Naive B cell (primary cell): ENCODE measurements around the gene CLEC4G. TPM values are rescaled to one million over a fixed set of nuclear protein-coding genes. Genes with fewer than 3 reads are reported as not detected.

Source experiments
- ATAC-seq, 2 donors: fragments of 150-1000 bp; cut with Tn5 transposase; 2 replicates each; pipeline ENCODE4 v1.10.0; 2021; ENCODE audit warnings: low read depth in 2 of 2, mild to moderate bottlenecking in 2 of 2, moderate library complexity in 2 of 2
- DNase-seq: peaks from one replicate; pipeline ENCODE4 v3.0.0; 2022
- H3K27ac Mint-ChIP-seq, 6 donors: one replicate each; pipeline ENCODE4 v1.8.0; 2020 to 2022; ENCODE audit warnings: mild to moderate bottlenecking in 6 of 6, mixed read lengths in 6 of 6, moderate library complexity in 5 of 6, inconsistent platforms in 2 of 6
- H3K27me3 Mint-ChIP-seq, 3 donors: one replicate each; pipeline ENCODE4 v1.8.0; 2021 to 2022; ENCODE audit warnings: mixed read lengths in 3 of 3, mild to moderate bottlenecking in 1 of 3
- H3K36me3 Mint-ChIP-seq, 2 donors: one replicate each; pipeline ENCODE4 v1.8.0; 2020 to 2022; ENCODE audit warnings: mixed read lengths in 2 of 2, inconsistent platforms in 1 of 2, mild to moderate bottlenecking in 1 of 2
- H3K4me1 Mint-ChIP-seq, 3 donors: one replicate each; pipeline ENCODE4 v1.8.0; 2020 to 2022; ENCODE audit warnings: mixed read lengths in 3 of 3, inconsistent platforms in 1 of 3, mild to moderate bottlenecking in 1 of 3, moderate library complexity in 1 of 3
- H3K4me3 Mint-ChIP-seq, 8 donors: one replicate each; pipeline ENCODE4 v1.8.0; 2020 to 2022; ENCODE audit warnings: mild to moderate bottlenecking in 8 of 8, mixed read lengths in 8 of 8, moderate library complexity in 8 of 8, inconsistent platforms in 2 of 8
- H3K9me3 Mint-ChIP-seq, 7 donors: one replicate each; pipeline ENCODE4 v1.8.0; 2020 to 2022; ENCODE audit warnings: mixed read lengths in 7 of 7, mild to moderate bottlenecking in 5 of 7, inconsistent platforms in 2 of 7, moderate library complexity in 1 of 7
- polyA plus RNA-seq, 6 donors: library from polyadenylated mRNA; unstranded; fragments of 300-500 nt; fragmentation: Illumina TruSeq; gene quantifications; one replicate each; pipeline ENCODE4 v1.2.3, GENCODE V29; 2021; ENCODE audit warnings: low read depth in 6 of 6

CLEC4G gene
- polyA plus RNA-seq, 6 donors from 2014 or later = 1.4 to 3.2 (median 1.8) TPM

DNA sequence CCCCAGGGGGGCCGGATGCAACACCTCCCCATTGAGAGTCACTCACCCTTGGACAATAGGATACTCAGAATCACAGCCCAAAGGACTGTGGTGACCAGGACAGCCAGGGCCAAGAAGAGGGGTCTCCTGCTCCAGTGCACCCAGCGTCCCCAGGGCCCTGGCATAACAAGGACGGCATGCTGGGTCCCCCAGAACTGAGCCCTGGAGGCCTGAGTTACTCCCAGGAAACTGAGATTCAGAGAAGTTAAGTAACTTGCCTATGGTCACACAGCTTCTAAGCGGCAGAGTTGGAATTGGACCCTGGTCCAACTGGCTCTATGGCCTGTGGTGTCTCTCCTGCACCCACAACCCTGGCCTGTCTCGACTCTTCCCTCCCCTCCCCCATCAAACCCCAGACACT is 295 bp downstream of the CLEC4G start:
- H3K27me3 Mint-ChIP-seq = peaks cover 10 to 40% (median 33%) of the 10 kb centered on the region in 3 donors

DNA sequence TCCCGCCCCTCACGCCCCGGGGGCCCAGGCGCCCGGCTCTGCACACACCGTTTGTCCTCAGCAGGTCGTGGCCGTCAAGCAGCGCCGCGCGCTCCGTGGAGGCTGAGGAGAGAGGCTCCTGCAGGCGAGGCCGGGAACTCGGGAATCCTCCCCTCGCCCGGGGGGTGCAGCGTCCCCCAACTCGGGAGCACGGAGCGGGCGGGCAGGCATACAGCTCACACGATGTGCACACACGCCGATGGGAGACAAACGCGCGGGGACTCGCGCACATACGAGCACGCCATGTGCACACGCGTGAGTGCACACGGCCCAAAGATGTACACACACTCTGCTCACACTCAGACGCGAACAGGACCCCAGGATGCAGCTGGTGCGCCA is 703 bp downstream of the CLEC4G start:
- Mint-ChIP-seq H3K36me3 (peaks cover 0 to 7% of the 10 kb centered on the region in 2 donors), H3K4me1 (peaks cover 37 to 51% (median 46%) of the 10 kb centered on the region in 3 donors), H3K4me3 (peak overlapping the region in 5 of 8 donors; percentile 24 to 84 (median 52)), H3K27ac (no peak overlapping the region), H3K27me3 (peaks cover 10 to 40% (median 33%) of the 10 kb centered on the region in 3 donors), H3K9me3 (peaks cover 0 to 5% (median 0%) of the 10 kb centered on the region in 7 donors)
- ATAC-seq (no peak), DNase-seq (no peak)

More for the DNA sequence above, 295 bp downstream of the CLEC4G start:
- Mint-ChIP-seq H3K4me3 (peak overlapping the region in 5 of 8 donors; percentile 23 to 84 (median 37)), H3K36me3 (peaks cover 0 to 7% of the 10 kb centered on the region in 2 donors), H3K9me3 (peaks cover 0 to 5% (median 0%) of the 10 kb centered on the region in 7 donors), H3K27ac (peak overlapping the region in 1 of 6 donors; percentile 38), H3K4me1 (peaks cover 37 to 51% (median 50%) of the 10 kb centered on the region in 3 donors)
- DNase-seq (no peak), ATAC-seq (no peak)

DNA sequence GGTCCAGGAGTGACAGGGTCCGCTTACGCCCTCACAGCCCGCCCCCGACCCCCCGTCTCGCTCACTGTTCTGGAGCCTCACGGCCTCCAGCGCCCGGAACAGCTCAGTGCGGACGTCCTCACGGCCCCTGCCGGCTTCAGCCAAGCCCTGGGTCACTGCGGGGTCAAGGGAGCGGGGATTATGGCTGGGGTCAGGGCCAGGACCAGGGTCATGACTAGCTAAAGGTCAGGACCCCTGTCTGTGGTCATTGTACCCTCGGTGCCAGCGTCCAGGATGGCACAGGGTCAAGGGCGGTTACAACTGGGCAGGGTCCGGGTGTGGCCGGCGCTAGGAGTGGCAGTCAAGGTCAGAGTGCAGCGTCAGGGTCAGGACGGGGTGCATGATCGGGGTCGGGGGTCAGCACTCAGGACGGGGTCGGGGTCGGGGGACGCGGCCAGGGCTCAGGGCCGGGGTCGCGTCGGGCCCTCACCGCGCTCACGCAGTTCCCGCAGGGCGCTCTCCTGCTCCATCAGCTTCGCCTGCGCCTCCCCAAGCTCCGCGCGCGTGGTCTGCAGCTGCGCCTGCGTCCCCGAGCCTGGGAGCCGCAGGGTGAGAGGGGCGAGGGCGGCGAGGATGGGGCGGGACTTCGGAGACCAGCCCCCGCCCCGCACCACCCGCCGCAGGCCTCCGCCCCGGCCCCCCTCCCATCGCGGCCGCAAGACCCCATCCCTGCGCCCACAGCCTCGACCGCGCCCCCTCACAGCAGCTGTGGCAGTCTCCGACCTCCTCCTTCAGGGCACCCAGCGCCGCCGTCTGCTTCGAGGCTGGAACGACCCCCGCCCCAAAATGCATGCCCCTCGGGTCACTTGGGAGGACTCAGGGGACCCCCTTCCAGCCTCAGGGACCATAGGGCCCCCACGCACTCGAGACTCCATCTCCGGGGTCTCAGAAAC is 1.4 kb downstream of the CLEC4G start:
- peaks cover 0 to 7% of the 10 kb centered on the region in 2 donors for H3K36me3 Mint-ChIP-seq
- peaks cover 0 to 5% (median 0%) of the 10 kb centered on the region in 7 donors for H3K9me3 Mint-ChIP-seq
- peak overlapping the region in 3 of 6 donors; percentile 47 to 80 (median 76) for H3K27ac Mint-ChIP-seq
- ATAC-seq (peak; percentile 22 to 24), DNase-seq (no peak)
- peaks cover 10 to 40% (median 33%) of the 10 kb centered on the region in 3 donors for H3K27me3 Mint-ChIP-seq
- H3K4me1 Mint-ChIP-seq = peaks cover 37 to 56% (median 48%) of the 10 kb centered on the region in 3 donors
- peak overlapping the region; percentile 70 to 94 (median 84) for H3K4me3 Mint-ChIP-seq

DNA sequence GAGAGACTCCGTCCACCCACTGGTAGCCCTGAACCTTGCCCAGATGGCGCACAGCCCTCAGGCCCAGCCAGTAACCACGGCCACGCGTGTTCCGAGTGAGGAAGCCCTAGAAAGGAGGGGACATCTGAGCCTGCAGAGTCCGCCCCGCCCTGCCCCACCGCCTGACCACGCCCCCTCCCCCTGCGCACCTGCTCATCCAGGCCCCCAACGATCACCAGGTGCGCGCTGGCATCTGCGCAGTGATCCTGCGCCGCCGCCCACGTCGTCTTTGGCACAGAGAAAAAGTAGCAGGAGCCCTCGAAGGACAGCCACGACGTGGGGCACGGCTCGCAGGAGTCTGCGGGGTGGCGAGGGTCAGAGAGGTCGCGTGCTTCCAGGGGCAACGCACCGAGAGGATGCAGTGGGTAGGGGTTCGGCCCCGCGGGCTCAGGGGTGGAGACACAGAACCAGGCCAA is 2.1 kb downstream of the CLEC4G start:
- peak; percentile 66 for ATAC-seq
- Mint-ChIP-seq H3K27ac (peak overlapping the region in 5 of 6 donors; percentile 24 to 96 (median 80)), H3K4me3 (peak overlapping the region; percentile 70 to 94 (median 84))

DNA sequence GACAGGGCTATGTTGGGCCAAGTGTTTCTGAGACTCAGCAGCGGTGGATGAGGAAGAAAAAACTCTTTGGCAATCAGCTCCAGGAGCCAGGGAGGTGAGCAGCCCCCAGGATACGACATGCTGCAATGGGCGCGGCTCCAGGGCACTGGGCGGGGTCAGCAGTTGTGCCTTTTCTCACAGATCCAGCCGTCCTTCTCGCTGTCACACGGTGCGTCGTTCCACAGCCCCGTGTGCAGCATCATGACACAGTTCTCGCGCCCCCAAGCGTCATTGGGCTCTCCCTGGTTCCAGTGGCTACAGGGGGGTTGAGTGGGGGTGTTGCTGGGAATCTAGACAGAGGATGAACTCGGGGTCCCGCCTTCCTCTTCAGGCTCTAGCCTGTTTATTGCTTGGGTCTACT is 2.7 kb downstream of the CLEC4G start:
- peak; percentile 47 for DNase-seq
- H3K4me1 Mint-ChIP-seq = peaks cover 30 to 56% (median 37%) of the 10 kb centered on the region in 3 donors
- peak overlapping the region; percentile 66 to 96 (median 84) for H3K27ac Mint-ChIP-seq
- peaks cover 0 to 5% (median 0%) of the 10 kb centered on the region in 7 donors for H3K9me3 Mint-ChIP-seq
- peak; percentile 67 for ATAC-seq
- H3K27me3 Mint-ChIP-seq = peaks cover 10 to 35% (median 33%) of the 10 kb centered on the region in 3 donors
- H3K4me3 Mint-ChIP-seq = peak overlapping the region; percentile 70 to 92 (median 84)
- peaks cover 0 to 7% of the 10 kb centered on the region in 2 donors for H3K36me3 Mint-ChIP-seq

More for the DNA sequence above, 2.1 kb downstream of the CLEC4G start:
- Mint-ChIP-seq H3K27me3 (peaks cover 10 to 40% (median 33%) of the 10 kb centered on the region in 3 donors), H3K9me3 (peaks cover 0 to 5% (median 0%) of the 10 kb centered on the region in 7 donors), H3K36me3 (peaks cover 0 to 7% of the 10 kb centered on the region in 2 donors), H3K4me1 (peaks cover 36 to 60% (median 44%) of the 10 kb centered on the region in 3 donors)
- DNase-seq = peak; percentile 55

DNA sequence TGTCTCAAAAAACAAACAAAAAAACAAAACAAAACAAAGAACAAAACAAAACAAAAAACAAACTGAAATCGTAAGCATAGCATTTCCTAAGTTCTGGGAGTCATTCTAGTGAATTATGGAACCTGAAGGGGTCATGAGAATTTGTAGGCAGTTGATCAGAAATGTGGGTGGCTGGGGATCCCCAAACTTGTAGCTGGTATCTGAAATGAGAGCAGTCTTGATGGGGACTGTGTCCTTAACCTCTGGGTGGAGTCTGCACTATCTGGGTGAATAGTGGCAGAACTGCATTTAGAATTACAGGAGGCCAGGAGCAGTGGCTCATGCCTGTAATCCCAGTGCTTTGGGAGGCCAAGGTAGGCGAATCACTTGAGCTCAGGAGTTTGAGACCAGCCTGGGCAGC is 6.1 kb downstream of the CLEC4G start:
- no peak overlapping the region for H3K4me3 Mint-ChIP-seq
- no peak for ATAC-seq
- H3K9me3 Mint-ChIP-seq = peaks cover 0 to 4% (median 0%) of the 10 kb centered on the region in 7 donors
- peaks cover 29 to 60% (median 56%) of the 10 kb centered on the region in 3 donors for H3K4me1 Mint-ChIP-seq
- DNase-seq = no peak
- H3K27ac Mint-ChIP-seq = peak overlapping the region in 1 of 6 donors; percentile 33
- H3K36me3 Mint-ChIP-seq = peaks cover 0 to 7% of the 10 kb centered on the region in 2 donors
- peaks cover 10 to 33% (median 33%) of the 10 kb centered on the region in 3 donors for H3K27me3 Mint-ChIP-seq

DNA sequence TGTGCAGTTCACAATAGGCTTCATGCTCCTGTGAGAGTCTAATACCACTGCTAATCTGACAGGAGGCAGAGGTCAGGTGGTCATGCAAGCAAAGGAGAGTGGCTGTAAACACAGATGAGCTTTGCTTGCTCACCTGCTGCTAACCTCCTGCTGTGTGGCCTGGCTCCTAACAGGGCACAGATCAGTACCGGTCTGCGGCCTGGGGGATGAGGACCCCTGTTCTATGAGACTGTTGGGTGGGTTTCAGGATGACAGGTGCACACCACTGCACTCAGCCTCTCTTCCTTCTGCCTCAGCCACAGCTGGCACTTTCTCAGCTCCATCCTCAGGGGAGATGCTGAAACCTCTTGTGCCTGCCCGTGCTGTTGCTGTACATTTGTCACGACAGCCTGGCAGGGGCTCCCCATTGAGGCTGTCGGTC is 9.7 kb downstream of the CLEC4G start:
- ATAC-seq = no peak
- peaks cover 0 to 3% (median 2%) of the 10 kb centered on the region in 3 donors for H3K27me3 Mint-ChIP-seq
- peak overlapping the region in 1 of 6 donors; percentile 26 for H3K27ac Mint-ChIP-seq

DNA sequence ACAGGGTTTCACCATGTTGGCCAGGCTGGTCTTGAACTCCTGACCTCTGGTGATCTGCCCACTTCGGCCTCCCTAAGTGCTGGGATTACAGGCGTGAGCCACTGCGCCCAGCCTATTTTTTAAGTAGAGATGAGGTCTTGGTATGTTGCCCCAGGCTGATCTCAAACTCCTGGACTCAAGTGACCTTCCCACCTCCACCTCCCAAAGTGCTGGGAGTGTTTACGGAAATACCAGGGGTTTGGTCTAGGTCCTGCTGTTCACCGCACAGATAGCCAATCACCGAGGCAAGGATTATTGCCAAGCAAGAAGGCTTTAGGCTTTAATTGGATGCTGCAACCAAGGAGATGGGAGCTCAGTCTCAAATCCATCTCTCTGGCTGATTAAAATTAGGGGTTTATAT is 11.6 kb downstream of the CLEC4G start:
- no peaks in the 10 kb centered on the region for H3K36me3 Mint-ChIP-seq

More for the DNA sequence above, 9.7 kb downstream of the CLEC4G start:
- Mint-ChIP-seq H3K9me3 (peaks cover 0 to 4% (median 0%) of the 10 kb centered on the region in 7 donors), H3K4me3 (peak overlapping the region in 3 of 8 donors; percentile 13 to 45 (median 19)), H3K4me1 (peaks cover 19 to 61% (median 55%) of the 10 kb centered on the region in 3 donors), H3K36me3 (no peaks in the 10 kb centered on the region)
- DNase-seq = no peak

DNA sequence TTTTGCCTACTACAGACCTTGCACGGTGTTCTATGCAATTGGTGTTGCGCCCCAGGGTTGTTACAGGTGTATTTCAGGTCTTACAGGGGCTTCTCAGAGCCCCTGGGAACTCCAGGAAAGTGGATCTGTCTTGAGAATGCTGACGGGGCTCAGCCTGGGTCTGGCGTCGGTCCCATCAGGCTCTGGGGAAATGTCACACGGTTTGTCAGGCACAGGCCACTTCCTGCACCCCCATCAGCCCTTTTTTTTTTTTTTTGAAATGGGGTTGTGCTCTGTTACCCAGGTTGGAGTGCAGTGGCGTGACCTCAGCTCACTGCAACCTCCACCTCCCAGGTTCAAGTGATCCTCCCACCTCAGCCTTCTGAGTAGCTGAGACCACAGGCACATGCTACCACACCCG is 13.2 kb downstream of the CLEC4G start:
- peak; percentile 84 to 86 for ATAC-seq
- Mint-ChIP-seq H3K36me3 (no peaks in the 10 kb centered on the region), H3K9me3 (peaks cover 0 to 10% (median 5%) of the 10 kb centered on the region in 7 donors), H3K27ac (peak overlapping the region; percentile 81 to 98 (median 95)), H3K4me3 (peak overlapping the region; percentile 50 to 87 (median 66)), H3K27me3 (no peaks in the 10 kb centered on the region), H3K4me1 (peaks cover 33 to 87% (median 77%) of the 10 kb centered on the region in 3 donors)
- DNase-seq = peak; percentile 68

More for the DNA sequence above, 11.6 kb downstream of the CLEC4G start:
- no peaks in the 10 kb centered on the region for H3K27me3 Mint-ChIP-seq
- ATAC-seq (no peak), DNase-seq (no peak)
- peak overlapping the region in 1 of 8 donors; percentile 47 for H3K4me3 Mint-ChIP-seq
- H3K9me3 Mint-ChIP-seq = peaks cover 0 to 10% (median 5%) of the 10 kb centered on the region in 7 donors
- H3K4me1 Mint-ChIP-seq = peaks cover 23 to 72% (median 63%) of the 10 kb centered on the region in 3 donors
- peak overlapping the region; percentile 59 to 89 (median 66) for H3K27ac Mint-ChIP-seq

DNA sequence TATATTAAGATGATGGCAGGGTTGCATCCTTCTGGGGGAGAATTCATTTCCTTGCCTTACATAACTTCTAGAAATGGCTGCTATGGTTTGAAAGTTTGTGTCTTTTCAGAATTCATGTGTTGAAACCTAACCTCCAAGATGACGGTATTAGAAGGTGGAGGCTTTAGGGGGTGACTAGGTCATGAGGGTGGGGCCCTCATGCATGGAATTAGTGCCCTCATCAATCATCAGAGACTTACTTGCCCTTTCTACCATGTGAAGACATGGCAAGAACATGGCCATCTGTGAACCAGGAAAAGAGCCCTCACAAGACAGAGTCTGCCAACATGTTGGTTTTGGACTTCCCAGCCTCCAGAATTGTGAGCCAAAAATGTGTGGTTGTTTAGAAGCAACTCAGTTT is 15.1 kb downstream of the CLEC4G start:
- Mint-ChIP-seq H3K27ac (peak overlapping the region in 4 of 6 donors; percentile 20 to 96 (median 60)), H3K27me3 (no peaks in the 10 kb centered on the region), H3K4me1 (peaks cover 33 to 88% (median 63%) of the 10 kb centered on the region in 3 donors), H3K9me3 (peaks cover 0 to 10% (median 5%) of the 10 kb centered on the region in 7 donors), H3K4me3 (peak overlapping the region in 3 of 8 donors; percentile 2 to 39 (median 32)), H3K36me3 (no peaks in the 10 kb centered on the region)
- DNase-seq = no peak
- no peak for ATAC-seq

DNA sequence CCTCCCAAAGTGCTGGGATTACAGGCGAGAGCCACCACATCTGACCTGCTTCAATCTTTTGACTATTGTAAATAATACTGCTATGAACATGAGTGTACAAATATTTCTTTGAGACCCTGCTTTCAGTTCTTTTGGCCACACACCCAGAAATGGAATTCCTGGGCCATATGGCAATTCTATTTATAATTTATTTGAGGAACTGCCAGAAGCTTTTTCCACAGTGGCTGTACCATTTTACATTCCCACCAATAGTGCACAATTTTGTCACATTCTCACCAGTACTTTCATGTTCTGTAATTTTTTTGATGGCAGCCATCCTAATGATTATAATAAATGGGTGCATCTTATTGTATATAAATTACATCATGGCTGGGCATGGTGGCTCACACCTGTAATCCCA is 16.2 kb downstream of the CLEC4G start:
- ATAC-seq = no peak
- no peak for DNase-seq
- H3K9me3 Mint-ChIP-seq = peaks cover 0 to 10% (median 5%) of the 10 kb centered on the region in 7 donors
- peaks cover 35 to 83% (median 69%) of the 10 kb centered on the region in 3 donors for H3K4me1 Mint-ChIP-seq
- no peaks in the 10 kb centered on the region for H3K27me3 Mint-ChIP-seq
- H3K4me3 Mint-ChIP-seq = peak overlapping the region in 6 of 8 donors; percentile 18 to 88 (median 75)
- peak overlapping the region in 4 of 6 donors; percentile 86 to 96 (median 96) for H3K27ac Mint-ChIP-seq
- no peaks in the 10 kb centered on the region for H3K36me3 Mint-ChIP-seq

DNA sequence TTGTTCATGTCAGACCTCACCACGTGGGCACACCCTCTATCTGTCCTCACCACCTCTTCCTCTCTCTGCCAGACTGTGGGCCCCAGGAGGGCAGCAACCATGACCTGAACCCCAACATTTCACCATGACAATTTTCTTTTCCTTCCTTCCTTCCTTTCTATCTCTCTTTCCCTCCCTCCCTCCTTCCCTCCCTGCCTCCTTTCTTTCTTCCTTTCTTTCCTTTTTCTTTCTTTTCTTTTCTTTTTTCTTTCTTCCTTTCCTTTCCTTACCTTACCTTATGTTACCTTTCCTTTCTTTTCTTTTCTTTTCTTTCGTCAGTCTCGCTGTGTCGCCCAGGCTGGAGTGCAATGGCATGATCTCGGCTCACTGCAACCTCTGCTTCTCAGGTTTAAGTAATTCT is 21.3 kb downstream of the CLEC4G start:
- DNase-seq = no peak
- H3K27ac Mint-ChIP-seq = peak overlapping the region; percentile 68 to 99 (median 92)

More for the DNA sequence above, 21.3 kb downstream of the CLEC4G start:
- Mint-ChIP-seq H3K27me3 (no peaks in the 10 kb centered on the region), H3K9me3 (peaks cover 0 to 2% (median 0%) of the 10 kb centered on the region in 7 donors), H3K36me3 (no peaks in the 10 kb centered on the region), H3K4me3 (peak overlapping the region; percentile 45 to 86 (median 67)), H3K4me1 (peaks cover 39 to 77% (median 56%) of the 10 kb centered on the region in 3 donors)
- ATAC-seq = no peak
